ENCODE measurements around the gene CHD2. TPM values are rescaled to one million over a fixed set of nuclear protein-coding genes. Genes with fewer than 3 reads are reported as not detected.

The CHD2 gene
- total and polyA plus RNA-seq, 2 experiments from 2014 or later, result 36.5 to 39.0 TPM

GRCh38 chr15:93024293-93024692 is 124.2 kb downstream of the CHD2 start:
- H3K4me2 ChIP-seq (ENCODE audit: unreplicated experiment), result no peak overlapping the region
- H4K20me1 ChIP-seq (ENCODE audit: insufficient read depth), result no peaks in the 10 kb centered on the region
- no peak overlapping the region for H2AFZ ChIP-seq
- no peaks in the 10 kb centered on the region for H3K9me2 ChIP-seq (ENCODE audit: insufficient read depth)
- no peak for DNase-seq
- peaks cover 75% of the 10 kb centered on the region for H3K36me3 ChIP-seq (ENCODE audit: low read depth)
- in situ Hi-C loops (cut with MboI), result no loop called here
- no peaks in the 10 kb centered on the region for H3K27me3 ChIP-seq (replicated peaks; ENCODE audit: insufficient read depth)
- H3K9me3 ChIP-seq (ENCODE audit: low read depth), result no peaks in the 10 kb centered on the region
- H3K9ac ChIP-seq, result no peak overlapping the region
- H3K27ac ChIP-seq, result no peak overlapping the region
- TF ChIP-seq EZH2phosphoT487 (IDR thresholded peaks at IDR 0.05; ENCODE audit: insufficient read depth, low read depth) (no peak), EZH2 (IDR thresholded peaks at IDR 0.05; ENCODE audit: insufficient read depth, poor library complexity, severe bottlenecking) (no peak)
- H3K4me3 ChIP-seq, result no peak overlapping the region
- peaks cover 25% of the 10 kb centered on the region for H3K4me1 ChIP-seq (ENCODE audit: insufficient read depth)
- 95% methylated on average over 10 of the region's 10 CpGs for WGBS, 2 experiments (ENCODE audit: low coverage in 1 of 2, low lambda C conversion rate in 2 of 2, missing lambda C conversion rate in 2 of 2)
- H3F3A ChIP-seq (ENCODE audit: insufficient read depth), result peaks cover 57% of the 10 kb centered on the region
- H3K79me2 ChIP-seq (ENCODE audit: insufficient read depth), result peaks cover 71% of the 10 kb centered on the region

DNA sequence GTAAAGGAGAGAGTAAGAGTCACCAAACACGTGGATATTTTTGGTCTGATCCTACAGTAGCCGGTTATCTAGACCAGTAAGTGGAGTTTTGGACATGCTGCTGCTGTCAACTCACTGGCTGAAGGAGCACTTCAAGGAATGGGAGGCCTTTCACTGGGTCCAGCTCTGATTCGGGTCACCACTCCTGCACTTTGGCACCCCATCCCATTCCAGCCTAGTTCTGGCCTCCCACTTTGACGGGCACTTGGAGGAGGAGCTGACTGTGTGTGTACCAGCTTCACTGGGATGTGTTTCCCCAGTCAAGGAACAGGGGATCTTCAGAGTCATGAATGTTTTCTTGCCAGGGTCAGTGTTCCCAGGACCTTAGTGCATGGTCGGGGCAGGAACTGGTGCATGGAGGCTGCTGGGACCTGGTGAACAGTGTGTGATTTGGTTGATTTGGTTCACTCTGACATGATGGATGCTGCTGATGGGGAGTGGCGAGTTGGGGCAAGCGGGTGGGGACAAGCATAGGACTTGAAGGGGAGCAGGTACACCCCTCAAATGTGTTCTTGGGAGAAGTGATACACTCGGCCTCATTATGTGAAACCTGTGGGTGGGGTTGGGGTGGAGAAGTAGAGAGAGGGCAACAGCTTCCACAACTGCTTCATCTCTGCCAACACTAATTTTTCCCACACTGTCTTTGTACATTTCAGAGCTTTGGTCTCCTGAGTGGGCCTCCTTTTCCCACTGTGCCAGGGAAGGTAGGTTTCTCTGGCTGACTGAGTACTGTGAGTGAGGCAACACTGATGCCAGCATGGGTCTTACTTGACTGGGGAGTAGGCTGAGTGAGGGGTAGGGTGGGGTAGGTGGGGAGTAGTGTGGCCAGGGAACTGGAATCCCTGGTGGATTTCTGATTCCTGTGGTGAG is 124.8 kb downstream of the CHD2 start:
- Histone ChIP-seq H3K36me3 (ENCODE audit: low read depth) (peaks cover 69% of the 10 kb centered on the region), H3K79me2 (ENCODE audit: insufficient read depth) (peaks cover 70% of the 10 kb centered on the region), H3K9me3 (ENCODE audit: low read depth) (no peaks in the 10 kb centered on the region), H3F3A (ENCODE audit: insufficient read depth) (peaks cover 58% of the 10 kb centered on the region), H3K4me1 (ENCODE audit: insufficient read depth) (peaks cover 32% of the 10 kb centered on the region), H2AFZ (no peak overlapping the region), H3K4me3 (no peak overlapping the region), H3K9ac (no peak overlapping the region), H3K27me3 (replicated peaks; ENCODE audit: insufficient read depth) (no peaks in the 10 kb centered on the region), H3K9me2 (ENCODE audit: insufficient read depth) (no peaks in the 10 kb centered on the region), H3K4me2 (ENCODE audit: unreplicated experiment) (no peak overlapping the region), H4K20me1 (ENCODE audit: insufficient read depth) (no peaks in the 10 kb centered on the region), H3K27ac (no peak overlapping the region)
- TF ChIP-seq EZH2phosphoT487 (IDR thresholded peaks at IDR 0.05; ENCODE audit: insufficient read depth, low read depth), result no peak
- no peak for TF ChIP-seq EZH2 (IDR thresholded peaks at IDR 0.05; ENCODE audit: insufficient read depth, poor library complexity, severe bottlenecking)
- in situ Hi-C loops (cut with MboI), result loop anchor here (25.0 kb wide), 1 partner anchor 962 kb away; no protein-coding TSS in a partner anchor
- no peak for DNase-seq
- WGBS, 2 experiments (ENCODE audit: low coverage in 1 of 2, low lambda C conversion rate in 2 of 2, missing lambda C conversion rate in 2 of 2), result 80 to 83% methylated on average over 8 of the region's 8 CpGs

DNA sequence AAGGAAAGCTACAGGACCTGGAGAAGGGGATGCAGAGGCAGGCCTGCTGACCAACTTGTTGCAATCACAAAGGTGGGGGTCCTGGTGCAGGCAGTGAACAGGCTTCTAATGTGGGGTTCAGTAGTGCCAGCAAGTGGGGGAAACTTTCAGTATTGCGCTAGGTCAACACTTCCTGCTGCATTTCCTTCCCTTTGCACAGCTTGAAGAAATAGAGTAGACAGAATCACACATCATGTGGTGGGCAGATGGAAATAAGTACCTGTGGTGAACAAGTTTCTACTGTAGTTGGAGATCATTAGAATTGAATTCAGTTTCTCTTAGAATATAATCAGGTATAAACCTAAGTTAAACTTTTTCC is 125.5 kb downstream of the CHD2 start:
- in situ Hi-C loops (cut with MboI), result loop anchor here (25.0 kb wide), 1 partner anchor 962 kb away; no protein-coding TSS in a partner anchor

DNA sequence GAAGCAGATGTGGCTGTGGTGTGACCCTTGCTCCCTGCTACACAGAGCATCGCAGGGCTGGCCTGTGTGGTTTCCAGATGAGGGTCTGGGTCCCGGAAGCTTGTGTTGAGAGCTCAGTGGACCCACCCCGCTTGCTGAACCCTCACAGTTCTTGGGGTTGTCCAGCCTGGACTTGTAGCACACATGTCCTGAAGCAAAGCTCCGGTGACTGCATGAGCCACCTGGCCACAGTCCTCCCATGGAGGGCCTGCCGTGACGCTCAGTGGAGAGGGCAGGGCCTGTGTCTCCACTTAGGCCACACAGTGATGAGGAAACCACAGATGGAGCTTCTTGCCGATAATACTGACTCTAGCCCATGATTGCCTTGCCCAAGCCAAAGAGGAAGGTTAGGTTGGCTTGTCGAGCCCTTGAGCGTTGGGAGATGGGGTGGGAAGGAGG is 126.3 kb downstream of the CHD2 start:
- Histone ChIP-seq H2AFZ (no peak overlapping the region), H3K4me2 (ENCODE audit: unreplicated experiment) (no peak overlapping the region), H3K9me2 (ENCODE audit: insufficient read depth) (no peaks in the 10 kb centered on the region), H3K4me3 (no peak overlapping the region), H3K4me1 (ENCODE audit: insufficient read depth) (peaks cover 34% of the 10 kb centered on the region), H4K20me1 (ENCODE audit: insufficient read depth) (no peaks in the 10 kb centered on the region), H3K9ac (no peak overlapping the region), H3K9me3 (ENCODE audit: low read depth) (no peaks in the 10 kb centered on the region), H3K27me3 (replicated peaks; ENCODE audit: insufficient read depth) (no peaks in the 10 kb centered on the region), H3K36me3 (ENCODE audit: low read depth) (peaks cover 54% of the 10 kb centered on the region), H3K79me2 (ENCODE audit: insufficient read depth) (peaks cover 59% of the 10 kb centered on the region), H3K27ac (no peak overlapping the region), H3F3A (ENCODE audit: insufficient read depth) (peaks cover 51% of the 10 kb centered on the region)
- in situ Hi-C loops (cut with MboI), result loop anchor here (25.0 kb wide), 1 partner anchor 961 kb away; no protein-coding TSS in a partner anchor
- no peak for DNase-seq
- no peak for TF ChIP-seq EZH2phosphoT487 (IDR thresholded peaks at IDR 0.05; ENCODE audit: insufficient read depth, low read depth)
- TF ChIP-seq EZH2 (IDR thresholded peaks at IDR 0.05; ENCODE audit: insufficient read depth, poor library complexity, severe bottlenecking), result no peak
- WGBS, 2 experiments (ENCODE audit: low coverage in 1 of 2, low lambda C conversion rate in 2 of 2, missing lambda C conversion rate in 2 of 2), result 91 to 95% methylated on average over 8 to 9 of the region's 9 CpGs

More for the DNA sequence above, 125.5 kb downstream of the CHD2 start:
- 100% methylated on average over 1 of the region's 1 CpG for WGBS, 2 experiments (ENCODE audit: low coverage in 1 of 2, low lambda C conversion rate in 2 of 2, missing lambda C conversion rate in 2 of 2)
- Histone ChIP-seq H2AFZ (no peak overlapping the region), H3K27me3 (replicated peaks; ENCODE audit: insufficient read depth) (no peaks in the 10 kb centered on the region), H3K9ac (no peak overlapping the region), H3K4me3 (no peak overlapping the region), H3K9me3 (ENCODE audit: low read depth) (no peaks in the 10 kb centered on the region), H3K27ac (no peak overlapping the region), H3K9me2 (ENCODE audit: insufficient read depth) (no peaks in the 10 kb centered on the region), H3K4me2 (ENCODE audit: unreplicated experiment) (no peak overlapping the region), H4K20me1 (ENCODE audit: insufficient read depth) (no peaks in the 10 kb centered on the region), H3K4me1 (ENCODE audit: insufficient read depth) (peaks cover 34% of the 10 kb centered on the region), H3K36me3 (ENCODE audit: low read depth) (peaks cover 62% of the 10 kb centered on the region), H3K79me2 (ENCODE audit: insufficient read depth) (peaks cover 67% of the 10 kb centered on the region), H3F3A (ENCODE audit: insufficient read depth) (peaks cover 58% of the 10 kb centered on the region)
- no peak for DNase-seq
- no peak for TF ChIP-seq EZH2 (IDR thresholded peaks at IDR 0.05; ENCODE audit: insufficient read depth, poor library complexity, severe bottlenecking)
- no peak for TF ChIP-seq EZH2phosphoT487 (IDR thresholded peaks at IDR 0.05; ENCODE audit: insufficient read depth, low read depth)

All from GM23248 (cell line).